Esophagus muscularis mucosa (tissue), 3 donors: ENCODE data around the gene STOML1.

Experiments used
- EP300 ChIP-seq: sonication (generic); formaldehyde crosslinking; IDR thresholded peaks from one replicate; pipeline ENCODE4 v1.6.1; 2017; ENCODE audit warnings: antibody characterized with exemption
- TF ChIP-seq, protein P1 (sequence below), 3 experiments: fragments of 200-600 bp in 2 of 3; fragments of 450-650 bp in 1 of 3; sonication (generic) in 2 of 3; IDR thresholded peaks; one replicate each; pipeline ENCODE4 v1.5.1; 2017 to 2019; ENCODE audit warnings: antibody characterized with exemption in 3 of 3, mild to moderate bottlenecking in 2 of 3, moderate library complexity in 1 of 3

DNA sequence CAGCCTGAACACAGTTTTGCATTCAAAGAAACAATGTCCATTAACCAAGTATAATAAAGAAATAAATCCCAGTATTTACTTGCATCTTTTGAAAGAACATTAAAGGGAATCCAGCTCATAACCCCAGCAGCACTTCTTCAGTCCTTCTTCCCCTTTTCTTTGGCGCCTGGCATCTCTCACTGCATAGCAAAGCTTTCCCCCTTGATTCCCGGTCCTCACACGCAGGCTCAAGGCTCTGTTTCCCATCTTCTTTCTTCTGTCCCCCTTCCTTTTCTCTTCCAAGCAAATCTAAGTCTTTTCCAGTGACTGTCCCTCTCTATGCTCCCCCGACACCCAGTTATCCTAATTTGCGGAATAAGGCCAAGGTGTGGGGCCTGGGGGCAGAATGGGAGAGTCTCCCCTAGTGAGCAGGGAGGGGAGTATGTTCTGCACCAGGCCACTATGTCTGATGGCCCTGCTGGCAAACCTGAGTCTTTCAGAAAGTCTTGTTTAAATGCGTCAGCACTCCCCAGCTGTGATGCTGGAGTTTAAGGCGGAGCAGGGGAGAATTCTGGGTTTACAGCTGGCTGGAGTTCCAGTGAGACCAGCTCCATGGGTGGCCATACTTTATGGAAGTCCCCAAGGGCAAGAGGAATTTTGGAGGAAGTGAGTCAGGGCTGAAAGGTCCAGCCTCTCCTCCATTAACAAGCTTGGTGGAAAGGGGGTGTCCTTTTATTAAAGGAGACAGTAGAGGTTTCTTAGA, 48.2 kb upstream of the STOML1 start:
- TF ChIP-seq, protein P1, sequence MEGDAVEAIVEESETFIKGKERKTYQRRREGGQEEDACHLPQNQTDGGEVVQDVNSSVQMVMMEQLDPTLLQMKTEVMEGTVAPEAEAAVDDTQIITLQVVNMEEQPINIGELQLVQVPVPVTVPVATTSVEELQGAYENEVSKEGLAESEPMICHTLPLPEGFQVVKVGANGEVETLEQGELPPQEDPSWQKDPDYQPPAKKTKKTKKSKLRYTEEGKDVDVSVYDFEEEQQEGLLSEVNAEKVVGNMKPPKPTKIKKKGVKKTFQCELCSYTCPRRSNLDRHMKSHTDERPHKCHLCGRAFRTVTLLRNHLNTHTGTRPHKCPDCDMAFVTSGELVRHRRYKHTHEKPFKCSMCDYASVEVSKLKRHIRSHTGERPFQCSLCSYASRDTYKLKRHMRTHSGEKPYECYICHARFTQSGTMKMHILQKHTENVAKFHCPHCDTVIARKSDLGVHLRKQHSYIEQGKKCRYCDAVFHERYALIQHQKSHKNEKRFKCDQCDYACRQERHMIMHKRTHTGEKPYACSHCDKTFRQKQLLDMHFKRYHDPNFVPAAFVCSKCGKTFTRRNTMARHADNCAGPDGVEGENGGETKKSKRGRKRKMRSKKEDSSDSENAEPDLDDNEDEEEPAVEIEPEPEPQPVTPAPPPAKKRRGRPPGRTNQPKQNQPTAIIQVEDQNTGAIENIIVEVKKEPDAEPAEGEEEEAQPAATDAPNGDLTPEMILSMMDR (IDR thresholded peaks at IDR 0.05): no peak
- no peak for TF ChIP-seq EP300
